Heart left ventricle (tissue), 13 donors: ENCODE results near the gene RAVER1.

Experiments used
- CTCF ChIP-seq, 12 donors: fragments of 200-600 bp; sonication (generic) in 4 of 12; IDR thresholded peaks; one replicate each; pipeline versions ENCODE4 v1.5.0 to v1.8.0; 2018 to 2022; ENCODE audit warnings: antibody characterized with exemption in 12 of 12, mild to moderate bottlenecking in 5 of 12
- POLR2A ChIP-seq, 2 donors: fragments of 450-650 bp; IDR thresholded peaks; one replicate each; pipeline ENCODE4 v1.6.1; 2017; ENCODE audit warnings: antibody characterized with exemption in 2 of 2, mild to moderate bottlenecking in 2 of 2, moderate library complexity in 2 of 2
- donor health status: ischemic (EF 13 %, LVEDD 7.1; RV severe dilation, severe dysfunction).
- donor health status: DM: no; HTN: yes; CAD: no.
- donor health status: DM: no; HTN: no; CAD: no.
- donor health status: ischemic (EF 25% LVEDD 6.9; RV normal size, moderate dysfunction).
- donor health status: ischemic (EF 25% LVEDD 5.7; RV mildly dilated, moderate dysfunction).
- donor health status: ischemic (EF 35%, LVEDD 5.7; RV mildly dilated, moderate dysfunction).
- donor health status: nonischemic (EF 11% LVEDD 7.7; RV severe dilation, severe dysfunction).
- donor health status: DM: yes; HTN: yes; CAD: no.
- donor health status: PGD.
- donor health status: ischemic (EF 29% LVEDD 5.4; RV normal size, mild dysfunction).
- donor health status: nonischemic (EF 23%, LVEDD 6.1; RV moderate dilation, normal function).

DNA sequence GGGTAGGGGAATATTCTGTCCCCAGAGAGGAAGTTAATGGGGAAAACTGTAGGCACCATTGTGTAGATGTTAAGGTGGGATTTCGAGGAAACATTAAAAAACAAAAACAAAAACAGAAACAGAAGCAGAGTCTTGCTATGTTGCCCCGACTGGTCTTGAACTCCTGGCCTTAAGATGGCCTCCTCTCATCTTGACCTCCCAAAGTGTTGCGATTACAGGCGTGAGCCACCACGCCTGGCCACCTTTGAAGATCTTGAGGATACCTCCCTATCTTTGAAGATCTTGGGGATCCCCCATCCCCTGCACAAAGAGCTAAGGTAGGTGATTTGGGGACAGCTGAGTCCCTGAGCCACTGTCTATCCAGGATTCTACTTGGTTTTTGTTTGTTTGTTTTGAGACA lies 6.6 kb upstream of the RAVER1 start:
- no peak for TF ChIP-seq POLR2A (IDR thresholded peaks at IDR 0.05)
- no peak for TF ChIP-seq CTCF (IDR thresholded peaks at IDR 0.05)
